ENCODE data around the gene UNC79.
"Not testable (repeated sequence)": the region's sequence is repeated elsewhere in the genome, so short reads cannot be mapped to it uniquely, and the experiment has no call there.

- TF ChIP-seq CTCF (IDR thresholded peaks at IDR 0.05); POLR2AphosphoS5 (IDR thresholded peaks at IDR 0.05); POLR2A (IDR thresholded peaks at IDR 0.05; ENCODE audit: low read depth); EP300 (IDR thresholded peaks at IDR 0.05): not testable (repeated sequence)
Observed at GRCh38 chr14:93384256-93384655, 46.5 kb upstream of the UNC79 start.

Data from esophagus muscularis mucosa (tissue), 4 donors.